Upper lobe of left lung (tissue), 6 donors: ENCODE data around the gene C4orf33. TPM values are rescaled to one million over a fixed set of nuclear protein-coding genes. Genes with fewer than 3 reads are reported as not detected.
A peak's percentile ranks its signal among the peaks of the same experiment; 100 is the strongest.

Experiments
- ATAC-seq, 2 donors: fragments of 200-7000 bp; cut with Tn5 transposase; one replicate each; pipeline ENCODE4 v1.9.1; 2022; ENCODE audit warnings: mild to moderate bottlenecking in 2 of 2, moderate library complexity in 2 of 2; ENCODE audit not compliant: low FRiP score in 2 of 2
- DNase-seq, 2 donors: peaks; one replicate each; pipeline ENCODE4 v3.0.0-alpha.2; 2019 to 2020
- H3K27ac ChIP-seq, 4 donors: fragments of 200-600 bp; sonication (generic); one replicate each; pipeline ENCODE4 v1.5.1; 2016 to 2019
- H3K27me3 ChIP-seq, 4 donors: fragments of 200-600 bp; sonication (generic); one replicate each; pipeline ENCODE4 v1.5.1; 2017 to 2019
- H3K36me3 ChIP-seq, 4 donors: fragments of 200-600 bp; sonication (generic); one replicate each; pipeline ENCODE4 v1.5.1; 2016 to 2019
- H3K4me1 ChIP-seq, 4 donors: fragments of 200-600 bp; sonication (generic); one replicate each; pipeline ENCODE4 v1.5.1; 2018 to 2019
- H3K4me3 ChIP-seq, 4 donors: fragments of 200-600 bp; sonication (generic); one replicate each; pipeline ENCODE4 v1.5.1; 2017 to 2019; ENCODE audit warnings: mild to moderate bottlenecking in 2 of 4, moderate library complexity in 1 of 4
- H3K9me3 ChIP-seq, 4 donors: fragments of 200-600 bp; sonication (generic); one replicate each; pipeline ENCODE4 v1.5.1; 2018 to 2019
- EP300 ChIP-seq, 4 donors: sonication (generic); formaldehyde crosslinking; IDR thresholded peaks; one replicate each; pipeline ENCODE4 v1.5.1; 2017; ENCODE audit warnings: antibody characterized with exemption in 4 of 4, control low read depth in 2 of 4
- POLR2A ChIP-seq, 4 donors: fragments of 450-650 bp; IDR thresholded peaks; one replicate each; pipeline ENCODE4 v1.5.1; 2016 to 2017; ENCODE audit warnings: antibody characterized with exemption in 4 of 4, mild to moderate bottlenecking in 2 of 4
- POLR2AphosphoS5 ChIP-seq, 2 donors: sonication (generic); formaldehyde crosslinking; IDR thresholded peaks; one replicate each; pipeline ENCODE4 v1.5.1; 2017; ENCODE audit warnings: antibody characterized with exemption in 2 of 2
- WGBS, 2 donors: methylation state at CpG; one replicate each; pipeline ENCODE4 v1.1.5; 2017 to 2018; 5-methylcytosine and 5-hydroxymethylcytosine counted together
- total RNA-seq, 6 donors: library from RNA; depleted of rRNA in 4 of 6; stranded (reverse); fragments of >200 nt in 4 of 6; gene quantifications; one replicate each; pipeline versions ENCODE4 v1.1.0 to v1.2.1, GENCODE V29; 2016 to 2021
- TF ChIP-seq, protein P1 (sequence below), 6 experiments: fragments of 450-650 bp in 4 of 6; fragments of 200-600 bp in 2 of 6; sonication (generic) in 2 of 6; IDR thresholded peaks; one replicate each; pipeline ENCODE4 v1.5.1; 2016 to 2019; ENCODE audit warnings: antibody characterized with exemption in 6 of 6
- donor health status: DM: no; HTN: no; CAD: no; lungs with moderate emphysema.
- donor health status: DM: no; HTN: yes; CAD: no; lungs with severe emphysema.

The C4orf33 gene
- total RNA-seq, 6 donors from 2014 or later, result 5.0 to 16.9 (median 10.9) TPM

DNA sequence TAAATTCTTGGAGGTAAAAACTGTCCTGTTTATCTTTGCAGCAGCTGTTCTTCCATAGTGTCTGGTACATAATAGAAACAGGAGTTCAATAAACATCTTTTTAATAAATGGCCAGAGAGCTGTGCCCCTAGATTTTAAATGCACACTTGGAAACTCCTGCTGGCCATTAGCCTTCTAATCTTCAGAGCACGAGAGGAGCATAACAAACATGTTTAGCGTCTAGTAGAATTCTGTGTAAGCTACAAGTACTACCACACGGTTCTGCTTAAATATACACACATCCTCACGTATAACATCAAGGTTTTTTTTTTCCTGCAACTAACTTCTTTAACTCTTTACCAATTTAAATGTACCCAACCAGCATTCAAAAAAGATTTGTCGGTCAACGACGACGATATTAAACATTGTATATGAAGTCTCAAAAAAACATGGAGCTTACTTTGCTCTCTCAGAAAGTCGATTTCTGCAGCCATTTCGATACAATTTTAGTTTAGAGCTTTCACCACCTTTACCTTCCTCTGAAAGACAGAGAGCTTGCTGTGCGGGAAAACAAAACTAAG is 3.2 kb upstream of the C4orf33 start:
- Histone ChIP-seq H3K27me3 (no peaks in the 10 kb centered on the region), H3K27ac (peak overlapping the region; percentile 95 to 99 (median 96)), H3K9me3 (no peaks in the 10 kb centered on the region), H3K4me3 (peak overlapping the region; percentile 63 to 81 (median 72)), H3K36me3 (no peaks in the 10 kb centered on the region), H3K4me1 (peaks cover 15 to 28% (median 25%) of the 10 kb centered on the region in 4 donors)
- WGBS, 2 donors, result 0% methylated on average over 11 of the region's 11 CpGs
- no peak for TF ChIP-seq POLR2A (IDR thresholded peaks at IDR 0.05)
- TF ChIP-seq EP300 (IDR thresholded peaks at IDR 0.05), result no peak
- TF ChIP-seq, protein P1, sequence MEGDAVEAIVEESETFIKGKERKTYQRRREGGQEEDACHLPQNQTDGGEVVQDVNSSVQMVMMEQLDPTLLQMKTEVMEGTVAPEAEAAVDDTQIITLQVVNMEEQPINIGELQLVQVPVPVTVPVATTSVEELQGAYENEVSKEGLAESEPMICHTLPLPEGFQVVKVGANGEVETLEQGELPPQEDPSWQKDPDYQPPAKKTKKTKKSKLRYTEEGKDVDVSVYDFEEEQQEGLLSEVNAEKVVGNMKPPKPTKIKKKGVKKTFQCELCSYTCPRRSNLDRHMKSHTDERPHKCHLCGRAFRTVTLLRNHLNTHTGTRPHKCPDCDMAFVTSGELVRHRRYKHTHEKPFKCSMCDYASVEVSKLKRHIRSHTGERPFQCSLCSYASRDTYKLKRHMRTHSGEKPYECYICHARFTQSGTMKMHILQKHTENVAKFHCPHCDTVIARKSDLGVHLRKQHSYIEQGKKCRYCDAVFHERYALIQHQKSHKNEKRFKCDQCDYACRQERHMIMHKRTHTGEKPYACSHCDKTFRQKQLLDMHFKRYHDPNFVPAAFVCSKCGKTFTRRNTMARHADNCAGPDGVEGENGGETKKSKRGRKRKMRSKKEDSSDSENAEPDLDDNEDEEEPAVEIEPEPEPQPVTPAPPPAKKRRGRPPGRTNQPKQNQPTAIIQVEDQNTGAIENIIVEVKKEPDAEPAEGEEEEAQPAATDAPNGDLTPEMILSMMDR (IDR thresholded peaks at IDR 0.05), result peak in 1 of 6 experiments; percentile 3
- DNase-seq (no peak), ATAC-seq (no peak)

DNA sequence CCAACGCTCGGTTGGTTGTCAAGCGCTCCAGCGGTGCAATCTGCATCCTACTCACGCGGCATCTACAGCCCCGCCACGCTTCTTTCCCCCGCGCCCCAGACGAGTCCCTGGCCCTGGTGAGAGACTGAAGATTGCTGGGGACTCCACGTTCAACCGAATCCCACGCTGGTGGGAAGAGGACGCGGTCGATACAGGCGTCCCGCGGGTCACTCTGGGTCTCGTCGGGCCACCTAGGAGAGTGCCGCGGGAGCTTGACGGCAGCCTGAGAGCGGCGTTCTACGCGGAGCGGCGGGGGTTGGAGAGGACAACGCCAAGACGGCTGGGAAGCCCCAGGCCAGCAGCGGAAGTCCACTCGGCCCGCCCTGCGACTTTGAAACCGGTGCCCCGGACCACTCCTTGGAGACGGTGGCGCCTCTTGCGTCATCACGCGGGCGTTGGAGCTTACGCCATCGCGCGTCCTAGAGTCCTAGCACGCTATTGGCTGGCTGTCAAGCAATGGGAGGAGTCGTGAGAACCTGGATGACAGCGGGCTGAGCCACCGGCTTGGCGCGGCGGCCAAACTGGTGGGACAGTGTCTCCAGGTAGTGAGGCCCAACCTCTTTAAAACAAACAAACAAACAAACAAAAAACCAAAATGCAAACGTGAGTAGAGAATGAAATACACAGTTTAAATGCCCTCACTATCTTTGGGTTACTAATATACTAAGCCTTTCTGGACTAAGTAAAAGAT is 2.6 kb upstream of the C4orf33 start, which contains the start of gene SCLT1:
TSS of gene SCLT1 (minus strand) at position 349 of the 730 bp plus-strand sequence. CDS start 436 bp downstream, outside the sequence.
- peak within 1 kb of the TSS; percentile 63 to 81 (median 72) for H3K4me3 ChIP-seq
- no peaks in the 10 kb centered on the region for H3K36me3 ChIP-seq
- H3K27ac ChIP-seq, result peak within 1 kb of the TSS; percentile 95 to 99 (median 96)
- WGBS, 2 donors, result 0 to 1% methylated on average over 28 to 37 of the region's 57 CpGs
- ATAC-seq (peak; percentile 98 to 100), DNase-seq (peak; percentile 99 to 100)
- H3K27me3 ChIP-seq, result no peaks in the 10 kb centered on the region
- H3K9me3 ChIP-seq, result no peaks in the 10 kb centered on the region
- peaks cover 15 to 28% (median 25%) of the 10 kb centered on the region in 4 donors for H3K4me1 ChIP-seq
- peak; percentile 92 to 95 for TF ChIP-seq POLR2AphosphoS5 (IDR thresholded peaks at IDR 0.05)
- peak in 1 of 4 donors; percentile 77 for TF ChIP-seq EP300 (IDR thresholded peaks at IDR 0.05)
- TF ChIP-seq, protein P1 (IDR thresholded peaks at IDR 0.05), result no peak
- peak in 3 of 4 donors; percentile 87 to 92 (median 90) for TF ChIP-seq POLR2A (IDR thresholded peaks at IDR 0.05)

DNA sequence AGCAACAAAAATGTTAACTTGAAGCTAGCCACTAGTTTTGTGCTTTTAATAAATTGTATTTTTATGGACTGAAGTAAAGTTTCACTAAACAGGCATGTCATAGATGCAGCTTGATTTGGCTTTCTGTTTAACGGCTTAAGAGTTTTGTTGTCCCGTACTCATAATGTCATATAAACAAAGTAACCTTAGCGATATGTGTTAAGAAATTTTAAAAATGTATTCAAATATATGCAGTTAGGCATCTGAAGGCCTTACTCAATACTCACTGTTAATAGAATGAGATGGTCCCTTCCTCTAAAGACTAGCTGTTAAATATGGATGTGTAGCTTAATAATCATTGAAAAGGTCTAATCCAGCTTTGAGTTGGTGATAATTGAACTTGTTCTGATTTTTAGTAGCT is 1.6 kb upstream of the C4orf33 start:
- no peaks in the 10 kb centered on the region for H3K36me3 ChIP-seq
- DNase-seq (no peak), ATAC-seq (no peak)
- peak overlapping the region in 1 of 4 donors; percentile 69 for H3K4me3 ChIP-seq
- TF ChIP-seq POLR2A (IDR thresholded peaks at IDR 0.05), result no peak
- no peak for TF ChIP-seq POLR2AphosphoS5 (IDR thresholded peaks at IDR 0.05)
- TF ChIP-seq EP300 (IDR thresholded peaks at IDR 0.05), result no peak
- TF ChIP-seq, protein P1 (IDR thresholded peaks at IDR 0.05), result no peak
- no peaks in the 10 kb centered on the region for H3K9me3 ChIP-seq
- H3K27ac ChIP-seq, result peak overlapping the region in 2 of 4 donors; percentile 96 to 97
- WGBS, 2 donors, result 77 to 84% methylated on average over 3 of the region's 3 CpGs
- H3K27me3 ChIP-seq, result no peaks in the 10 kb centered on the region
- H3K4me1 ChIP-seq, result peaks cover 15 to 28% (median 25%) of the 10 kb centered on the region in 4 donors

DNA sequence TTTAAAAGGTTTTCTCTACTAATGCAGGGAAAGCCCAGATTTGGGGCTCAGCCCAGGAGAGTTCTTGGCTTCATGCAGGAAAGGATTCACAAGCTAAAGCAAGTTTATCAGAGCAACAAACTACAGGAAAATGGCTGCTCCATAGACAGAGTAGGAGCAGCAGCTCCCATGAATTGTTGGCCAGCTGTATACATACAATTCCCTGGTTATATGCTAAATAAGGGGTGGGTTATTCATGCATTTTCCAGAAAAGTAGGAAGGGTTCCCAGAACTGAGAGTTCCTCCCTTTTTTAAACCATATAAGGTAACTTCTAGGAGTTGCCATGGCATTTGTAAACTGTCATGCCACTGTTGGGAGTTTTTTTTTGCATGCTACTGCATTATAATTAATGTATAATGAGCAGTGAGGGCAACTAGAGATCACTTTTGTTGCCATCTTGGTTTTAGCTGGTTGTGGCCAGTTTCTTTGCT is 2.6 kb downstream of the C4orf33 start:
- DNase-seq (no peak), ATAC-seq (no peak)
- no peak for TF ChIP-seq POLR2A (IDR thresholded peaks at IDR 0.05)
- TF ChIP-seq POLR2AphosphoS5 (IDR thresholded peaks at IDR 0.05), result no peak
- TF ChIP-seq EP300 (IDR thresholded peaks at IDR 0.05), result no peak
- TF ChIP-seq, protein P1 (IDR thresholded peaks at IDR 0.05), result no peak
- Histone ChIP-seq H3K4me3 (no peak overlapping the region), H3K4me1 (peaks cover 0 to 16% (median 11%) of the 10 kb centered on the region in 4 donors), H3K9me3 (no peaks in the 10 kb centered on the region), H3K36me3 (peaks cover 0 to 4% (median 1%) of the 10 kb centered on the region in 4 donors), H3K27me3 (no peaks in the 10 kb centered on the region), H3K27ac (no peak overlapping the region)
